Esophagus (tissue), 2 donors: ENCODE data around the gene PLA2G4E. TPM values are rescaled to one million over a fixed set of nuclear protein-coding genes. Genes with fewer than 3 reads are reported as not detected.

Experiments used
- H3K27ac ChIP-seq, 2 donors: one replicate each; pipeline ENCODE4 v1.5.1; 2013; ENCODE audit warnings: low read depth in 2 of 2, mild to moderate bottlenecking in 2 of 2, inconsistent platforms in 1 of 2, low read length in 1 of 2, moderate library complexity in 1 of 2
- H3K27me3 ChIP-seq, 2 donors: one replicate each; pipeline ENCODE4 v1.6.1; 2013; ENCODE audit warnings: low read length in 2 of 2, control low read depth in 1 of 2, mild to moderate bottlenecking in 1 of 2; ENCODE audit not compliant: insufficient read depth in 2 of 2, control insufficient read depth in 1 of 2
- H3K36me3 ChIP-seq, 2 donors: one replicate each; pipeline ENCODE4 v1.6.1; 2013; ENCODE audit warnings: low read length in 1 of 2; ENCODE audit not compliant: control insufficient read depth in 2 of 2, insufficient read depth in 2 of 2
- H3K4me1 ChIP-seq, 2 donors: one replicate each; pipeline ENCODE4 v1.6.1; 2013; ENCODE audit warnings: low read length in 1 of 2; ENCODE audit not compliant: control insufficient read depth in 2 of 2, insufficient read depth in 2 of 2
- H3K4me3 ChIP-seq, 2 donors: one replicate each; pipeline ENCODE4 v1.5.1; 2013; ENCODE audit warnings: low read length in 2 of 2, mild to moderate bottlenecking in 2 of 2, low read depth in 1 of 2, moderate library complexity in 1 of 2
- H3K9me3 ChIP-seq, 2 donors: one replicate each; pipeline ENCODE4 v1.6.1; 2013; ENCODE audit warnings: mild to moderate bottlenecking in 2 of 2, low read depth in 1 of 2, low read length in 1 of 2, moderate library complexity in 1 of 2; ENCODE audit not compliant: control insufficient read depth in 2 of 2, insufficient read depth in 1 of 2
- WGBS, 2 donors: extraction: QIAGEN DNeasy Blood & Tissue Kit; methylation state at CpG; one replicate each; pipeline ENCODE4 v1.1.7; 2013; 5-methylcytosine and 5-hydroxymethylcytosine counted together
- polyA plus RNA-seq, 2 donors: library from polyadenylated mRNA; stranded (reverse); fragments of 200-250 nt; gene quantifications; one replicate each; pipeline ENCODE4 v1.2.3, GENCODE V29; 2013
- donor health status: healthy with polysubstance abuse.
- donor health status: Bipolar disorder and iron deficiency.

The PLA2G4E gene
- polyA plus RNA-seq, 2 donors = 1.2 to 2.5 TPM

DNA sequence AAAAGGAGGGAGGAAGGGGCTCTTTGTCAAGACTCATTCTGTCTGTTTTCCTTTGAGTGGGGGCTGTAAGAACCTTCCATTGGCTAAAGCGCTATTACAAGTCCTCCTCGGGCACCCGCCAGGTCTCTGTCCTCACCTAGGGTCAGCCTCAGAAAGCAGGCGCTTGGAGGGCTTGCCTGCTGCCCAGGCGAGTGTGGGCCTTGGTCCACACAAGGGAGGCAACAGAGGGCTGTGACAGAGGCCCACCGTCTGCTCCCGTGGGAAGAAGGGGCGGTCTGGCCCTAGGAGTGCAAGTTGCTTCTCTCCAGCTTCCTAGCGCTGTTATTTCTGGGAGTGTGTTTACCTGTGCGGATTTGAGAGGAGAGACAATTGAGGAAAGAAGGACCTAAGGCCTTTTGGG lies 24.5 kb downstream of the PLA2G4E start:
- peaks cover 0 to 2% of the 10 kb centered on the region in 2 donors for H3K4me1 ChIP-seq
- H3K4me3 ChIP-seq = no peak overlapping the region
- H3K27me3 ChIP-seq = no peaks in the 10 kb centered on the region
- H3K9me3 ChIP-seq = no peaks in the 10 kb centered on the region
- no peaks in the 10 kb centered on the region for H3K36me3 ChIP-seq
- WGBS, 2 donors = 92 to 93% methylated on average over 10 of the region's 10 CpGs
- H3K27ac ChIP-seq = no peak overlapping the region

DNA sequence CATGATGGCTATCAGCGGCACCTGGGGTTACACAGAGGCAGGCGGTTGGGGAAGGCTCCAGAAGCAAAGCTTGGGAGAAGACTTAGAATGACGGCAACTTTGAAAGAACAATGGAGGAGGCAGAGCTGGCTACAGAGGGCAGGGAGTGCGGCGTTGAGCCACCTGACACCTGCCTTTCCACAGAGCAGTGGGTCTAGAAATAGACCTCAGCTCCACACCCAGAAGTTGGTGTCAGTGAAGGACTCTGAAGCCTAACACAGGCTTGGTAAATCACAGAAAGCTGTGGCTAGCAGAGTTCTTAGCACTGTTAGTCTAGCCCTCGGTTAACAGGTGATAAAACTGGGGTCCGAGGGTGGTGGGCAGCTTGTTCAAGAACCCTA lies 25.4 kb downstream of the PLA2G4E start:
- Histone ChIP-seq H3K27ac (no peak overlapping the region), H3K27me3 (no peaks in the 10 kb centered on the region), H3K9me3 (no peaks in the 10 kb centered on the region), H3K36me3 (no peaks in the 10 kb centered on the region), H3K4me3 (no peak overlapping the region), H3K4me1 (peaks cover 0 to 2% of the 10 kb centered on the region in 2 donors)
- WGBS, 2 donors = 90 to 95% methylated on average over 7 of the region's 7 CpGs

DNA sequence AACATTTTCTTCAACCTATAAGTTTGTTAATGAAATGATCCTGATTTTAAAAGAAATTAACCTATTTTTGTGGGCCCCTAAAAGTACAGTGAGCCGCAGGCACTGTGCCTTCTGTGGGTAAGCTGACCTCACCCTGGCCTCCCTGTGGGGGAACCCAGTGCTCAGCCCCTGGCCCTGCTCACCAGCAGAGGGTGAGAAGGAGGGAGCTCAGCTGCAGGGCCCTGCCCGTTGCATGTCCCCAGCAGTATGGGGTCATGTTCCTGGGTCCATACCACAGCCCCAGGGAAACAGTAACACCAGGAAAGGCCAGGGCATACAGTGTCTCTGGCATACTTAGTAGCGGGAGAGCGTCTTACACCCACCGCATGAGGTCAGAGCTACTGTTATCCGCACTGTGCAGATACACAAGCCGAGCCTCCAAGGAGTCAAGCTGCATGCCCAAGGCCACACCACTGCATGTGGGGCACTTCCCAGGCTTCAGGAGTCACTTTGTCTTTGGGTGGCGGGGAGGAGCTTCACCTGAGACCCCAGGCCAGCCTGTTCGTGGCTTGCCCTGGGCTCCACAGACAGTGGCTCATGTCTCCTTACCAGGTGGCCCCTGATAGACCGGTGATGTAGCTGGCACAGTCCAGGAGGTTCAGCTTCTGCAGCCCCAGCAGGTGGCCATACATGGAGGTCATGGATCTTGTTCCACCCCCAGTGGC lies 25.9 kb downstream of the PLA2G4E start:
- Histone ChIP-seq H3K9me3 (no peaks in the 10 kb centered on the region), H3K27me3 (no peaks in the 10 kb centered on the region), H3K36me3 (no peaks in the 10 kb centered on the region), H3K27ac (no peak overlapping the region), H3K4me3 (no peak overlapping the region), H3K4me1 (peaks cover 0 to 2% of the 10 kb centered on the region in 2 donors)
- 81 to 84% methylated on average over 10 of the region's 10 CpGs for WGBS, 2 donors

DNA sequence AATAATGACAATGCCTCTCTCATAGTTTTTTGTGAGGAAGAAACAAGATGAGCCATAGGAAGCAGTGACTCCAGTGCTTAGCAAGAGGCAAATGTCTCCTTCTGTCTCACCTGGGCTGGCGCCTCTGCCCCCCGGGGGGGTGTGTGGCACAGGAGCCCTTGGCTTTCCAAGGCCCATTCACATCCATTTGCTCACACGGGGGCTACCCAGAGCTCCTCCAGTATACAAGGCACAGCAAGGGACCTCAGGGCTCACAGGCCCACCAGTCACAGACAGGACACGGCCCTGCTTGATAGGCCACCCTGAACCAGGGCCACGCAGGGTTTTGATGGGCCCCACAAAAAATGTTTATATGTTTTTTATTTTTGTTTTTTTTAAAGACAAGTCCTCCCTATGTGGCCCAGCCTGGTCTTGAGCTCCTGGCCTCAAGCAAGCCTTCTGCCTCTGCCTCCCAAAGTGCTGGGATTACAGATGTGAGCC lies 26.6 kb downstream of the PLA2G4E start:
- peaks cover 0 to 2% of the 10 kb centered on the region in 2 donors for H3K4me1 ChIP-seq
- no peaks in the 10 kb centered on the region for H3K36me3 ChIP-seq
- WGBS, 2 donors = 76 to 81% methylated on average over 5 of the region's 5 CpGs
- H3K9me3 ChIP-seq = no peaks in the 10 kb centered on the region
- H3K27ac ChIP-seq = no peak overlapping the region
- no peaks in the 10 kb centered on the region for H3K27me3 ChIP-seq
- H3K4me3 ChIP-seq = no peak overlapping the region

DNA sequence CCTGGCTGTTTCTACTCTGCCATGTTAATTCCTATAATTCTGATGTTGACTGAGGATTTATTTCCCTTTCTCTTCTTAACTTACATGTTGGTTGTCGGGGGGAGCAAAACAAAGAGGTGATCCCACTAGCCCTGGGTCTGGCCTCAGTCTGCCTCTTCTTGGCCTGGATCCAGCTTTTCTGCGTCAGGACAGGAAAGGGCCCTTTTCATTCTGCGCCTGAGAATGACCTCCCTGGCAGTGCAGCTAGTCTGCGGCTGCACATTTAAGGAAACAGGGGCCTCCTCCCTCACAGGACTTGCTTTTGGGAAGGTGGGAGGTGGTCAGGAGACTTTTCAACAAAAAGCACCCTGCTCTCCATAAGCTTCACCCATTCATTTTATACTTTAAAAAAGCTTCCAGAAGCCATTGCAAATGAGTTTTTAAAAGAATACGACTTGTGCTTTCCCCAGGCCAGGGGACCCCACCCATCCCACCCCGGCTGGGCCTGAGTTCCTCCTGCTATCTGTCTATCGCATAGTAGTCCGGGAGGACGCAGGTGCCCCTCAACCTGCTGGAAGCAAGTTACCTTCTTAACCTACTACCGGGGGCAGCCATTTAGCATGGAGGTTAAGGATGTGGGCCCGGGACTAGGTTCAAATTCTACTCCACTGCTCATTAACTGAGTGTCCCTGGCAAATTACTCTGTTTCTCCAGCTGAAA lies 27.2 kb downstream of the PLA2G4E start:
- no peak overlapping the region for H3K4me3 ChIP-seq
- H3K36me3 ChIP-seq = no peaks in the 10 kb centered on the region
- H3K27ac ChIP-seq = no peak overlapping the region
- H3K27me3 ChIP-seq = no peaks in the 10 kb centered on the region
- WGBS, 2 donors = 77 to 81% methylated on average over 11 of the region's 11 CpGs
- no peaks in the 10 kb centered on the region for H3K9me3 ChIP-seq
- H3K4me1 ChIP-seq = peaks cover 0 to 2% of the 10 kb centered on the region in 2 donors

DNA sequence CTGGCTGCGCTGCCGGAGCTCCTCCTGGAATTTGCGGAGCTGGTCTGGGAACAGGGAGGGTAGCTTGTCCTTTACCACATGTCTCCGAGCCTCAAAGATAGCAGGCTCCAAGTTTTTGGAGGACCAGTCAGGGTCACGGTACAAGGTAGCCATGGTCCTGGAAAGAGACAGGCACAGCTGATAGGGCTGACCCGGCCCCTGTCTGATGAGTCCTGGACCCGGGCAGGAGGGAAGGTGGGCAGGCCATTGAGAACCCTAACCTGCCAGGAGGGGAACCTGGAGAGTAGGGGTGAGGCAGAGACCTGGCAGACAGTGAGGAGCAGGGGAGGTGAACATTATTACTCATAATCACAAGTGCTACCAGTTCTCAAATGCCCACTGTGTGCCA lies 28.0 kb downstream of the PLA2G4E start:
- 90 to 94% methylated on average over 7 of the region's 7 CpGs for WGBS, 2 donors
- H3K27me3 ChIP-seq = no peaks in the 10 kb centered on the region
- H3K4me1 ChIP-seq = no peaks in the 10 kb centered on the region
- H3K4me3 ChIP-seq = no peak overlapping the region
- H3K9me3 ChIP-seq = no peaks in the 10 kb centered on the region
- H3K36me3 ChIP-seq = no peaks in the 10 kb centered on the region
- no peak overlapping the region for H3K27ac ChIP-seq

DNA sequence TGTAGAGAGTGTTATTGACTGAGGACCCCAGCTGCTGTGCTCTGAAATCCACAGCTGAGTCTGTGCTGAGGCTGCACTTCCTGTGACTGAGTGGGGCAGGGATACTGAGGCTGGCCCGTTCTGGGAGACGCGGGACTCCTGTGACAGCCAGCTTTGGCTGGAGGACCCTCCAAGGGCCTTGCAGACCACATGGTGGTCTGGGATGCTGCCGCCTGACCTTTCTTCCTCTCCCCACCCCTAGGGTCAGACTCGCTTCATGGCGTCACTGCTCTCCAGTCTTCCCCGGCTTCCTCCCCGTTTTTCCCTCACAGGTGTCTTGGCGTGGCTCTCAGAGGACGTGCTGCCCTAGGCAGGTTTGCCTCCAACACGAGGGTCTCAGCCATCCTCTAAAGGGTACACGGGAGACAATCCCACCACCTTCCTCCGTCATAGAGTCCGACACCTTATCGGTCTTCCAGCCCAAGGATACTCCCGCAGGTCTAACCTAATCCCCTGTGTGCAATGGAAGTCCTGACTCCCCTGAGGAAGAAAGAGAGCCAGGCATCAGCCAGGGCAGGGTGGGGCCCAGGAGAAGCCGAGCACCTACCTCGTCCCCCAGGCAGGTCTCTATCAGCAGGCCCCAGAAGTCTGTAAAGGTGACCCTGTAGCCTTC lies 28.6 kb downstream of the PLA2G4E start:
- Histone ChIP-seq H3K27me3 (no peaks in the 10 kb centered on the region), H3K4me1 (no peaks in the 10 kb centered on the region), H3K4me3 (no peak overlapping the region), H3K9me3 (no peaks in the 10 kb centered on the region), H3K27ac (no peak overlapping the region), H3K36me3 (no peaks in the 10 kb centered on the region)
- WGBS, 2 donors = 90% methylated on average over 18 of the region's 18 CpGs

DNA sequence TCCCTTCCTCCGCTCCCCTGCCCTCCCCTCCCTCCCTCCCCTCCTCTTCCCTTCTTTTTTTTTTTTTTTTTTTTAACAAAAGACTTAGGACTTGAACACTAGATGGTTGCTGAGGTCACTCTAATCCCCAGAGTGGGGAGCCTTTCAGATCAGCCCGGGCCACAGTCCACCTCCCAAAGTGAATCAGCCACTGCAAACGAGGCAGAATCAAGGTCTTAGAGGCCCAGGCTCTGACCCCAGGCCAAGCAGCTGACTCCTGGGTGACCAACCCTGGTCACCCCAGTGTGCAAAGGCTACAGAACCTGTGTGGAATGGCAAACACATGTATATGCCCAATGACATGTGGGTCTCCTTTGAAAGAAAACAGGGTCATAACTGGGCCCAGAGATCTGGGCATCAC lies 30.2 kb downstream of the PLA2G4E start:
- no peaks in the 10 kb centered on the region for H3K9me3 ChIP-seq
- no peak overlapping the region for H3K4me3 ChIP-seq
- H3K36me3 ChIP-seq = no peaks in the 10 kb centered on the region
- H3K27ac ChIP-seq = no peak overlapping the region
- no peaks in the 10 kb centered on the region for H3K27me3 ChIP-seq
- WGBS, 2 donors = 70 to 76% methylated on average over 3 of the region's 3 CpGs
- H3K4me1 ChIP-seq = no peaks in the 10 kb centered on the region

DNA sequence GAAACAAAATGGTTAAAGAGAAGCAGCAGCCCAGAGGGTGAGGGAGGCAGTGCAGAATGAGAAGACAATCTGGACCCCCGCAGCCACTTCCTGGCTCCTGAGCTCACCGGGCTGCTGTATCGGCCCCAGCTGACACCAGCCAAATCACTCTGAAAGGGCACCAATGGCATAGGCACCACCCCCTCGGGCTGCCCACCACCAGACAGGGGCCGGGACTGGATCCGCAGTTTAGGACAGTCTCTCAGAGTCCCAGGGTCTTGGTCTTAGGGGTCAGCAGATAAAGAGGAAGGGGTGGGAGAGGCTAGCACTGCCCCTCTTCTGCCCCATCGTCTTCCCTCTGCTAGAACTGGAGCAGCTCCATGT lies 30.6 kb downstream of the PLA2G4E start:
- Histone ChIP-seq H3K27ac (no peak overlapping the region), H3K36me3 (no peaks in the 10 kb centered on the region), H3K4me3 (no peak overlapping the region), H3K4me1 (no peaks in the 10 kb centered on the region), H3K9me3 (no peaks in the 10 kb centered on the region), H3K27me3 (no peaks in the 10 kb centered on the region)
- 60 to 64% methylated on average over 7 of the region's 7 CpGs for WGBS, 2 donors
